K562 (cell line): ENCODE measurements around the gene GOLIM4. TPM values are rescaled to one million over a fixed set of nuclear protein-coding genes. Genes with fewer than 3 reads are reported as not detected.
A peak's percentile ranks its signal among the peaks of the same experiment; 100 is the strongest.

Experiments
- ATAC-seq: fragments of 200-7000 bp; cut with Tn5 transposase; 3 replicates; pipeline ENCODE4 v1.9.1; 2020; ENCODE audit warnings: moderate library complexity
- BruUV-seq: library from RNA; stranded (reverse); fragments of 400-500 nt; replicated peaks from 2 replicates; lab custom pipeline; 2021; lab: Mats Ljungman, UMichigan
- CTCF ChIA-PET: fragments of 300-600 bp; formaldehyde crosslinking; extraction: SDS; loops from one replicate; lab custom pipeline; 2021; ENCODE audit warnings: low intra/inter-chr PET ratio; lab: Yijun Ruan, JAX
- POLR2A ChIA-PET: fragments of 300-600, 350-650 bp; sonication (Branson Sonifier 250); formaldehyde crosslinking; extraction: SDS; loops from one replicate; lab custom pipeline; 2021; ENCODE audit warnings: antibody characterized with exemption, inconsistent platforms; lab: Yijun Ruan, JAX
- DNase-seq, 4 experiments: peaks; one replicate each; pipeline versions ENCODE4 v3.0.0 to v3.0.0-alpha.2; 2011 to 2018; ENCODE audit warnings: low spot score in 3 of 4, mixed read lengths in 3 of 4; ENCODE audit errors: extremely low read depth in 1 of 4
- FAIRE-seq: peaks from 2 replicates; lab custom pipeline; 2011; peaks lifted over from hg19 to GRCh38; lab: Jason Lieb, UNC
- H2AFZ ChIP-seq: 2 replicates; pipeline ENCODE4 v1.6.0; 2011; ENCODE audit warnings: low read depth, low read length, control low read depth, inconsistent platforms
- H3K27ac ChIP-seq: fragments of 200-600 bp; 3 replicates; pipeline ENCODE4 v1.8.0; 2011; ENCODE audit warnings: low read depth, mild to moderate bottlenecking, control low read depth, inconsistent platforms, low read length, moderate library complexity, mixed read lengths; ENCODE audit errors: extremely low read depth
- H3K27me3 ChIP-seq, 2 experiments: fragments of 300-600 bp in 1 of 2; 2 replicates in 1 of 2; 3 replicates in 1 of 2; pipeline versions ENCODE4 v1.6.0 to v1.8.0; 2011; ENCODE audit warnings: inconsistent platforms in 2 of 2, low read length in 2 of 2, mild to moderate bottlenecking in 1 of 2, mixed read lengths in 1 of 2, moderate library complexity in 1 of 2; ENCODE audit not compliant: control insufficient read depth in 2 of 2, insufficient read depth in 2 of 2
- H3K36me3 ChIP-seq: fragments of 300-600 bp; 3 replicates; pipeline ENCODE4 v1.8.0; 2011; ENCODE audit warnings: mild to moderate bottlenecking, low read length, inconsistent platforms; ENCODE audit not compliant: control insufficient read depth, insufficient read depth
- H3K4me1 ChIP-seq, 2 experiments: fragments of 200-600 bp in 1 of 2; replicated peaks in 1 of 2; 2 replicates in 1 of 2; 3 replicates in 1 of 2; pipeline versions ENCODE4 v1.5.1 to v1.8.0; 2011; ENCODE audit warnings: inconsistent platforms in 2 of 2, low read length in 2 of 2, mild to moderate bottlenecking in 1 of 2, mixed read lengths in 1 of 2, moderate library complexity in 1 of 2; ENCODE audit not compliant: control insufficient read depth in 2 of 2, insufficient read depth in 2 of 2
- H3K4me2 ChIP-seq: 2 replicates; pipeline ENCODE4 v1.6.1; 2011; ENCODE audit warnings: low read length, control low read depth, inconsistent platforms, mixed read lengths; ENCODE audit not compliant: insufficient read depth
- H3K4me3 ChIP-seq: fragments of 200-600 bp; sonication (generic), shearing (Covaris generic); 2 replicates; pipeline ENCODE4 v1.5.1; 2016; ENCODE audit warnings: control low read depth, inconsistent platforms
- H3K79me2 ChIP-seq: fragments of 200-600 bp; 3 replicates; pipeline ENCODE4 v1.8.0; 2011; ENCODE audit warnings: low read length, inconsistent platforms; ENCODE audit not compliant: control insufficient read depth, insufficient read depth
- H3K9ac ChIP-seq, 2 experiments: 2 replicates each; pipeline versions ENCODE4 v1.6.0 to v1.6.1; 2011; ENCODE audit warnings: low read depth in 2 of 2, low read length in 2 of 2, control low read depth in 1 of 2, inconsistent platforms in 1 of 2, mild to moderate bottlenecking in 1 of 2, mixed read lengths in 1 of 2; ENCODE audit not compliant: insufficient read depth in 1 of 2
- H3K9me1 ChIP-seq: one replicate; pipeline ENCODE4 v1.6.0; 2011; ENCODE audit warnings: inconsistent platforms, mild to moderate bottlenecking, low read length, moderate library complexity; ENCODE audit not compliant: control insufficient read depth, insufficient read depth
- H3K9me3 ChIP-seq: replicated peaks from 2 replicates; pipeline ENCODE4 v1.5.1; 2011; ENCODE audit warnings: low read depth, low read length, inconsistent platforms; ENCODE audit not compliant: control insufficient read depth, insufficient read depth
- H4K20me1 ChIP-seq: replicated peaks from 2 replicates; pipeline ENCODE4 v1.6.1; 2011; ENCODE audit warnings: low read length, inconsistent platforms, mixed read lengths; ENCODE audit not compliant: control insufficient read depth, insufficient read depth
- IRF1 ChIP-seq: sonication (generic); formaldehyde crosslinking; IDR thresholded peaks from 2 replicates; pipeline ENCODE4 v1.8.0; 2022; ENCODE audit warnings: missing genetic modification reagents, mild to moderate bottlenecking, borderline replicate concordance
- PML ChIP-seq: IDR thresholded peaks from 2 replicates; pipeline ENCODE4 v1.6.1; 2012; ENCODE audit warnings: low read length, inconsistent platforms
- TBL1XR1 ChIP-seq, 2 experiments: IDR thresholded peaks; 2 replicates each; pipeline ENCODE4 v1.6.1; 2012; ENCODE audit warnings: improper control_type of control experiment in 2 of 2, low read length in 2 of 2, mild to moderate bottlenecking in 1 of 2
- THAP12 ChIP-seq: fragments of 250-450 bp; sonication (Bioruptor Pico); IDR thresholded peaks from 2 replicates; pipeline ENCODE4 v1.9.0; 2021; ENCODE audit warnings: mild to moderate bottlenecking, inconsistent platforms
- ZBTB40 ChIP-seq, 2 experiments: fragments of 450-650 bp in 1 of 2; sonication (generic) in 1 of 2; formaldehyde crosslinking in 1 of 2; IDR thresholded peaks; 2 replicates each; pipeline versions ENCODE4 v1.7.1 to v1.9.0; 2016 to 2022; ENCODE audit warnings: inconsistent platforms in 1 of 2, mild to moderate bottlenecking in 1 of 2, missing genetic modification reagents in 1 of 2
- ZC3H4 ChIP-seq: sonication (generic); formaldehyde crosslinking; IDR thresholded peaks from 2 replicates; pipeline ENCODE4 v1.9.0; 2021; ENCODE audit warnings: missing genetic modification reagents, borderline replicate concordance
- WGBS: fragments of 100-300 bp; shearing (Covaris generic); methylation state at CpG from one replicate; pipeline ENCODE4 v1.1.6; 2016; ENCODE audit warnings: low coverage, mixed read lengths; ENCODE audit not compliant: insufficient coverage; ENCODE audit errors: missing lambda C conversion rate; 5-methylcytosine and 5-hydroxymethylcytosine counted together
- in situ Hi-C: fragments of 300-500 bp; cut with MboI; formaldehyde crosslinking; loops from 4 replicates; pipeline ENCODE4 v1.15.0; 2018; ENCODE audit warnings: inconsistent platforms, mixed read lengths
- intact Hi-C: fragments of 100-400 bp; cut with micrococcal nuclease; formaldehyde crosslinking; loops from 2 replicates; pipeline ENCODE4 v1.14.2; 2022
- polyA plus RNA-seq, 8 experiments: library from polyadenylated mRNA; depleted of rRNA in 4 of 8; stranded (reverse) in 5 of 8; unstranded in 3 of 8; fragments of >200 nt; fragmentation: Nextera tagmentation in 2 of 8; fragmentation: Illumina TruSeq in 1 of 8; extraction: Ambion mirVana in 2 of 8; extraction: Trizol in 1 of 8; gene quantifications; 2 replicates each; pipeline versions ENCODE4 v1.2.1 to v1.2.3, GENCODE V29; 2011 to 2014; ENCODE audit warnings: inconsistent platforms in 1 of 8, missing spikeins in 1 of 8
- total RNA-seq, 7 experiments: library from RNA; depleted of rRNA in 6 of 7; stranded (reverse); fragments of >200 nt in 6 of 7; fragmentation: Illumina TruSeq in 2 of 7; extraction: Trizol in 2 of 7; gene quantifications; 2 replicates each; pipeline versions ENCODE4 v1.2.1 to v1.2.3, GENCODE V29; 2011 to 2021; ENCODE audit warnings: low replicate concordance in 1 of 7

GOLIM4 gene
- total and polyA plus RNA-seq, 9 of the 15 experiments (the other 6 are each of a cell fraction or from before 2014, with no cell fraction given): 9.3 to 39.4 (median 31.0) TPM

- no peak for TF ChIP-seq THAP12 (CRISPR knock-in tag)
- TF ChIP-seq PML: no peak; the same call in 1 of the 2 replicates
- no peak for TF ChIP-seq ZC3H4
These were observed 507 bp upstream of the GOLIM4 start (continued) for GRCh38 chr3:168096210-168096652.

- Histone ChIP-seq H3K9me3 (no peaks in the 10 kb centered on the region), H3K4me2 (peak overlapping the region; percentile 98), H3K27ac (peak overlapping the region; percentile 96), H3K4me3 (peak overlapping the region; percentile 77), H3K27me3 (no peaks in the 10 kb centered on the region), H3K79me2 (peaks cover 55% of the 10 kb centered on the region), H3K36me3 (no peaks in the 10 kb centered on the region), H3K9me1 (no peaks in the 10 kb centered on the region), H3K9ac (peak overlapping the region; percentile 90 to 98), H4K20me1 (peaks cover 9% of the 10 kb centered on the region), H2AFZ (peak overlapping the region; percentile 97), H3K4me1 (peaks cover 13 to 35% of the 10 kb centered on the region in 2 experiments)
- ChIA-PET POLR2A (interaction anchor here (0.8 to 3.2 kb wide), 10 partner anchors 9 to 86 kb away, joined by 3 to 9 read pairs (median 3); no protein-coding TSS in a partner anchor), CTCF (no interaction called here)
- under 1% methylated on average over 68 of the region's 70 CpGs for WGBS
- intact Hi-C loops (loop anchor here (1.0 to 2.0 kb wide), 4 partner anchors 48 to 360 kb away; partner anchors contain the start of genes PDCD10 and SERPINI1), in situ Hi-C loops (no loop called here)
- BruUV-seq: no TSS peak
- ATAC-seq: peak; percentile 70
- FAIRE-seq: peak; percentile 64
- peak; percentile 55 to 87 (median 62) for DNase-seq
- TF ChIP-seq ZBTB40 (IDR thresholded peaks at IDR 0.05) (no peak), ZBTB40 (CRISPR knock-in tag; IDR thresholded peaks at IDR 0.05) (no peak), IRF1 (no peak), TBL1XR1 (IDR thresholded peaks at IDR 0.05; ENCODE audit: low read length in 2 of 2) (no peak)
These were observed 680 bp downstream of the GOLIM4 start for GRCh38 chr3:168094877-168095610.
